Activated T-cell treated with anti-CD3 and anti-CD28 coated beads, Interleukin-2, amount 50 U/mL, for 72 hours (primary cell): ENCODE data around the gene POFUT1. TPM values are rescaled to one million over a fixed set of nuclear protein-coding genes. Genes with fewer than 3 reads are reported as not detected.

Experiments used
- ATAC-seq, 2 donors: fragments of 150-1000 bp; cut with Tn5 transposase; replicated peaks in 1 of 2; 2 replicates each; pipeline ENCODE4 v1.10.0; 2021; ENCODE audit warnings: moderate library complexity in 2 of 2, mild to moderate bottlenecking in 1 of 2
- DNase-seq, 2 donors: peaks; one replicate each; pipeline ENCODE4 v3.0.0; 2021 to 2022; ENCODE audit warnings: mixed read lengths in 1 of 2
- H3K27ac Mint-ChIP-seq: one replicate; pipeline ENCODE4 v1.8.0; 2022; ENCODE audit warnings: mild to moderate bottlenecking, moderate library complexity, mixed read lengths
- H3K27me3 Mint-ChIP-seq: one replicate; pipeline ENCODE4 v1.8.0; 2022; ENCODE audit warnings: low read depth, mixed read lengths
- H3K36me3 Mint-ChIP-seq, 2 donors: one replicate each; pipeline ENCODE4 v1.8.0; 2022; ENCODE audit warnings: mixed read lengths in 2 of 2, mild to moderate bottlenecking in 1 of 2; ENCODE audit not compliant: insufficient read depth in 2 of 2
- H3K4me1 Mint-ChIP-seq: one replicate; pipeline ENCODE4 v1.8.0; 2022; ENCODE audit warnings: low read depth, mixed read lengths
- H3K4me3 Mint-ChIP-seq, 2 donors: one replicate each; pipeline ENCODE4 v1.8.0; 2022; ENCODE audit warnings: mild to moderate bottlenecking in 2 of 2, mixed read lengths in 2 of 2, moderate library complexity in 2 of 2
- H3K9me3 Mint-ChIP-seq, 2 donors: one replicate each; pipeline ENCODE4 v1.8.0; 2022; ENCODE audit warnings: mixed read lengths in 2 of 2
- total RNA-seq, 2 donors: library from RNA; stranded (reverse); gene quantifications; one replicate each; pipeline ENCODE4 v1.2.3, GENCODE V29; 2022

POFUT1 gene
- total RNA-seq, 2 donors from 2014 or later: 59.7 to 63.2 TPM

DNA sequence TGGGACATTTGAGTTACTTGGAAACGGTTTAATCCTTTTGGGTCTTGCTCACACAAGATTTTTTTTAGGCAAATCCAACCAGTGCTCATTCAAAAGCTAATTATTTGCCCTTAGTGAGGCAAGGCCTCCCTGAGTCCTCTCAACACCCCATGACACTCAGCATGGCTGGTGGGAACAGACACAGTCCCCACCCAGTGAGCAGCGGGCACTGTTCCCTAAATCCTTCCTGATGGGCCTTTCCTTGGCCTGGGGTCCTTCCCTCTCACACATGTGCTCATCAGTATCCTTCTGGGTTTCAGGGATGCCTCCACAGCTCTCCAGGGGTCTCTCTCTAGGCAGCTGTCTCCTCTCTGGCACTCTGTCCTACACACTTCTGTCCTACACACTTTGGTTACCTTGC lies 28.2 kb upstream of the POFUT1 start:
- Mint-ChIP-seq H3K4me1 (peaks cover 4% of the 10 kb centered on the region), H3K4me3 (no peak overlapping the region), H3K27me3 (no peaks in the 10 kb centered on the region), H3K36me3 (no peaks in the 10 kb centered on the region), H3K27ac (no peak overlapping the region), H3K9me3 (no peaks in the 10 kb centered on the region)
- no peak for ATAC-seq
- no peak for DNase-seq

DNA sequence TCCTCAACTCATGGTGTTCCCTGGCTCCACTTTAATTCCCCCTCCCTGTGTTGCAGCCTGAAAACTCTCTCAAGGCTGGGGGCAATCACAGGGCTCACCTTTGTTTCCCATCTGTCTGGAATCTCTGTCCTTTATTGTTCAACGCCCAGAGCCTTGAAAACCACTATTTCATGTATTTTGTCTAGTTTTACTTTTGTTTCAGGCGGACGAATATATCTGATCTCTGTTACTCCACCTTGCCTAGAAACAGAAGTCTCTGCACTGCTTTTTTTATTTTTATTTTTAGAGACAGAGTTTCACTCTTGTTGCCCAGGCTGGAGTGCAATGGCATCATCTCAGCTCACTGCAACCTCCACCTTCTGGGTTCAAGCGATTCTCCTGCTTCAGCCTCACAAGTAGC lies 27.7 kb upstream of the POFUT1 start:
- no peak overlapping the region for H3K27ac Mint-ChIP-seq
- no peaks in the 10 kb centered on the region for H3K9me3 Mint-ChIP-seq
- H3K4me1 Mint-ChIP-seq: peaks cover 4% of the 10 kb centered on the region
- DNase-seq (no peak), ATAC-seq (no peak)
- no peaks in the 10 kb centered on the region for H3K27me3 Mint-ChIP-seq
- H3K4me3 Mint-ChIP-seq: no peak overlapping the region
- no peaks in the 10 kb centered on the region for H3K36me3 Mint-ChIP-seq

DNA sequence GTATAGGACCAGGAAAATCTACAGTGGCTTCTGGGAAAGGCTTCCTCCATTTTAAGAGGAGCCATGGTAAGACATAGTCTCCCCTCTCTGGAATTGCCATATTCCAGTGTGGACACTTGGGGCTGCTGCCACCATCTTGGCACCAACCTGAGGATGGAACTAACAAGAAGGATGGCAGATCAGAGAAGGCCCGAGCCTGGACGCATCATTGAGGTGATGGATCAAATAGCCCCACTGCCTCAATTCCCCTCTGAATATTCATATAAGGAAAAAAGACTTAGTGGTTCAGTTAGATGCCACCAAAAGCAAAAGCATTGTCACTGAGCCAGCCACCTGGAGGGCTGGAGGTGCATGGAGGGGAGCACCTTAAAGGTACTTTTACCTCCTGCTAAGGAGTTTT lies 26.1 kb upstream of the POFUT1 start:
- H3K4me3 Mint-ChIP-seq: no peak overlapping the region
- no peaks in the 10 kb centered on the region for H3K9me3 Mint-ChIP-seq
- ATAC-seq (no peak), DNase-seq (no peak)
- H3K36me3 Mint-ChIP-seq: no peaks in the 10 kb centered on the region
- peaks cover 4% of the 10 kb centered on the region for H3K4me1 Mint-ChIP-seq
- no peak overlapping the region for H3K27ac Mint-ChIP-seq
- no peaks in the 10 kb centered on the region for H3K27me3 Mint-ChIP-seq

DNA sequence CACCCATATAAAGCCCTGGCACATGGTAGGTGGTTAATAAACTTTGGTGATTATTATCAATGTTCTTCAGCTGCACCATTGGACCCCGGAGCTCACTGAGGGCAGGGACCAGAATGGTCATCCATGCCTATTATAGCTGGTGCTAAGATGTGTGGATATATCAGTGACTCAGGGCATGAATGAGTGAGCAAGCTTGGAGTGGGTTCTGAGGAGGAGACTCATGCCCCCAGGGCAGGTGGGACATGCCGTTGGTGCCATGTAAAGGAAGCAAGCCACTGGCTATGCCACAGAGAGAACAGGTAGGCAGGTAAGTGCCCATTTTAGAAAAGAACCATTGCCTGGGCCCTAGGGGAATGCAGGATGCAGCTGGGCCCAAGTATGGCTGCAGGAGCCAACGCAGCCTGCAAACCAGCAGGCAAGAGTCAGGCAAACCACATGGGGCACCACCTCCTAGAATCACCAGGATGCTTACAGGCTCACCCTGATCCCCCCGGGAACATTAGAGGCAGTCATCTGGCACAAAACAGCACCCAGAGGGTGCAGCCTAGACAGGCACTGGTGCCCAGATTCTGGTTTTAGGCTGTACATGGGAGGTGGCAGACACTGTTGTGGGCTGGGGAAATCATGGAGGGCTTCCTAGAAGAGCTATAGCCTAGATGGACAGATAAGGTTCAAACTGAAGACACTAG lies 23.6 kb upstream of the POFUT1 start:
- no peaks in the 10 kb centered on the region for H3K27me3 Mint-ChIP-seq
- ATAC-seq: peak; percentile 10 to 12
- no peaks in the 10 kb centered on the region for H3K9me3 Mint-ChIP-seq
- no peak overlapping the region for H3K4me3 Mint-ChIP-seq
- H3K36me3 Mint-ChIP-seq: no peaks in the 10 kb centered on the region
- no peak overlapping the region for H3K27ac Mint-ChIP-seq
- DNase-seq: no peak
- no peaks in the 10 kb centered on the region for H3K4me1 Mint-ChIP-seq

DNA sequence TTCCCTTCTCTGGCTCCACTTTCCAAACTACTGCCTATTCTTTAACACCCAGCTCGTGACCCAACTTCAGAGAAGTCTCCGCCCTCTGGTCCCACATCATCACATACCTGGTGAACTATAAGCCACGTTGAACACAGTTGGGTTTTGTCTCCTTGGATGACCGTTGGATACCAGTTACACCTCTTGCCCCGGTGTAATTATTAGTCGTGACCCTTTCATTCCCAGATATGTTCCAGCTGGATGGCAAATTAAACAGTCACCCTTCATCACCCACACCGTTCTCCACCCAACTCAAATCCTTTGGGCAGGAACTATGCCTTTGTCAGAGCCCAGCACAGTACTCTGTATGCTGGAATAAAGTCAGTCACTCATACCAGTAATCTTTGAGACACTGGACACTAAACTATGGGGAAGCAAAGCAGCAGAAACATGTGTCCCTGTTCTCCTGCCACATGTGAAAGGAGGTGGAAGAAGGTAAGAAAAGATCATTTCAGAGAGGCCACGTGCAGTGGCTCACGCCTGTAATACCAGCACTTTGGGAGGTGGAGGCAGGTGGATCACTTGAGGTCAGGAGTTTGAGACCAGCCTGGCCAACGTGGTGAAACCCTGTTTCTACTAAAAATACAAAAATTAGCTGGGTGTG lies 22.6 kb upstream of the POFUT1 start:
- H3K4me3 Mint-ChIP-seq: no peak overlapping the region
- peaks cover 6% of the 10 kb centered on the region for H3K4me1 Mint-ChIP-seq
- no peaks in the 10 kb centered on the region for H3K27me3 Mint-ChIP-seq
- no peaks in the 10 kb centered on the region for H3K9me3 Mint-ChIP-seq
- ATAC-seq: no peak
- H3K27ac Mint-ChIP-seq: peak overlapping the region; percentile 3
- DNase-seq: no peak
- no peaks in the 10 kb centered on the region for H3K36me3 Mint-ChIP-seq

DNA sequence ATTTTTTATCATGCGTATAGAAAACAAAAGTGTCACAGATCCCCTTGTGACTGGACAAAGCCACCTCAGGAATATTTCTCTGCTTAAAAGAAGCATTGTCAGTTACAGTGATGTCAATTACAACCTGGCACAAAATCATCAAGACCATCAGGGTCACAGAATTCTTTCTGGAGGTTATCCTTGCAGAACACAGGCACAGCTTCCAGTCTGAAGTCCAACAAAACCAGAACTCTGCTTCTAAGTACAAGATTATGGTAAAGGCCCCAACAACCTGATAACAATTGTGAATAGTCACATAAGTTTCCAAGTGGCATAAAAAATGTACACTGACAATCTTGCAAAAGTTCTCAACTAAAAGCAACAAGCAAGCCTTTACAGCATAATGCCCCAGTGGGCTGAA lies 21.2 kb upstream of the POFUT1 start:
- Mint-ChIP-seq H3K9me3 (no peaks in the 10 kb centered on the region), H3K36me3 (no peaks in the 10 kb centered on the region), H3K4me3 (no peak overlapping the region), H3K4me1 (peaks cover 18% of the 10 kb centered on the region), H3K27ac (no peak overlapping the region), H3K27me3 (no peaks in the 10 kb centered on the region)
- ATAC-seq (no peak), DNase-seq (no peak)

DNA sequence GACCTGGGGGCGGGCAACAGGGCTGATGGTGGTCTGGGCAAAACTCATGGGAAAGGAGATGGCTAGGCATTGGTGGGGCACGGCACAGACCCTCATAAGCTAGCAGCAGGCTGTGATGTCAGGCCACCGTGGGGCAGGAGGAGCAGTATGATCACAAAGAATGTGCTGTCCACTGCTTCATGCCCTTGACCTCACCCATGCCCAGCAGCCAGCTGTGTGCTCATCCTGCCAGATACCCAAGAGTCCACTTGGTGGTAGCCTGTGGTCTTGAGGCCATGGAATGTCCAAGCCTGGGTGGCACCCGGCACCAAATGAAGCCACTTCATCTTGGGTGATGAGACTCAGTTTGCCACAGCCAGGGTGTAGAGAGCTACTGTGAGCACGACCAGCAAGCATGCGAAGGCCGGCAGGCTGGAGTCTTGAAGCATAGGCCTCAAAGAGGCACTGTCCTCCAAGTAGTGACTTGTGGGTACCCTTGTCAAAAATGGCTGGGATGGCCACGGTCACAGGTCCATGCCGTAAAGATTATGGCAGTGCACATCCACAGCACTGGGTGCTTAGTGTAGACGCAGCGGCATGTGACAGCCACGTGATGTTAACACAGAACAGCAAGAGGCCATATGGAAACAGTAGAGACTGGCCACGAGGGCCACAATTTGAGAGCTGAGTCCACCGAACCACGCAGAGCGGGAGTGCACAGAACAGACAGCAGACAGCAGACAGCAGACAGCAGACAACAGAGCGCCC lies 19.1 kb upstream of the POFUT1 start:
- Mint-ChIP-seq H3K9me3 (no peaks in the 10 kb centered on the region), H3K36me3 (peaks cover 0 to under 1% of the 10 kb centered on the region in 2 donors), H3K4me1 (peaks cover 36% of the 10 kb centered on the region), H3K4me3 (peak overlapping the region; percentile 71 to 79), H3K27me3 (no peaks in the 10 kb centered on the region), H3K27ac (peak overlapping the region; percentile 6)
- no peak for DNase-seq
- ATAC-seq: no peak

DNA sequence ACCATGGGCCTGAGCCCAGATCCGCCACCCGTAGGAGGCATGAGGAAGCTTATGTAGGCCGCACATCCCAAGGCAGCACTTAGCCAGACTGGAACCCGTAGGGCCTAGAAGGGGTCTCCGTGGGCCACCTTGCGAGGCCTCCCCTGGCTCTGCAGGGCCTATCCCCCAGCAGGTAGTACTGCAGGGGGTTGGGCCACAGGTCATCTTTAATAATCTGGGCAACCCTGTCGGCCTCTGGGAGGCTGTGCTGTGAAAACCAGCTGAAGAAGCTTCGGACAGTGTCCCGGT lies 18.6 kb upstream of the POFUT1 start:
- Mint-ChIP-seq H3K27me3 (no peaks in the 10 kb centered on the region), H3K9me3 (no peaks in the 10 kb centered on the region), H3K36me3 (peaks cover 4 to 5% of the 10 kb centered on the region in 2 donors), H3K4me1 (peaks cover 42% of the 10 kb centered on the region), H3K4me3 (peak overlapping the region; percentile 76 to 79), H3K27ac (no peak overlapping the region)
- no peak for ATAC-seq
- no peak for DNase-seq

DNA sequence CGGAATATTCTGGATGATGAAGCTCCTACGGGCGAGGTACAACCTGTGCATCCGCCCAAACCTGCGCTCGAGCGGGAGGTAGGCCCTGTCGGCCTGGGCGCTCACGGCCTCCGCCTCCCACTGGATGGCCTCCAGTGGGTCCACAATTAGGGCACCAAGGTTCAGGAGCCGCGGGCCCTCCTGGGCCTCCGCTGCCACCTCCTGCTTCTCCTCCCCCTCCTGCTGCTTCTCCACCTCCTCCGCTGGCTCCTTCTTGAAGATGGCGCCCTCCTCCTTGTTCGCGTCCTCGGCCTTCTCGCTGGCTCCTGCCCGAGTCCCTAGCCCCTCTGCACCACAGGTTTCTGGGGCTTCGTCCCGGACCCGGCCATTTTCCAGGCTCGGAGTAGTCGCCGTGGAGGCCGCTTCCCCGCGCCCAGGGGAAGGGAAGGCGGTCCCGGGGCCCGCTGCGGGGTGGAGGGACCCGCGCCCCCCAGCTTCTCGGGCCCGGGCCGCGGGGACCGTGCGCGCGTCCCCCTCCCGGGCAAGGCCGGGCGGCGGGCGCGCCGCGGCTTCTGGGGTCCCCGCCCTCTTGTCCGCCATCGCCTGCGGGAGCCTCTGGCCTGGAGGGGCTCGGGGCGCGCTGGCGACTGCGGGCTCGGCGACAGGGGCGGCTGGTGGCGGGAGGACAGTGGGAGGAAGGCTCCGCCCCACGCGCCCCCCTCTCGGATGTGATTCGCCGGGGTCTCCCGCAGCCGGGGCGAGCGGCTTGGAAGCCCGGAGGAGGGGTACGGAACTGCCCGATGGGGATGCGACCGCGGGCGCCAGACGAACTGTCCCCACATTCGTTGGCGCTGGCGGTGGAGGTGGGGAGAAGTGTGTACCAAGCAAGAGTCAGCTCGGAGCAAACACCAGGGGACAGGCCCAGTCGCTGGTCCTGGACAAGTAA lies 17.7 kb upstream of the POFUT1 start:
- peaks cover 4 to 10% of the 10 kb centered on the region in 2 donors for H3K36me3 Mint-ChIP-seq
- H3K9me3 Mint-ChIP-seq: no peaks in the 10 kb centered on the region
- peaks cover 49% of the 10 kb centered on the region for H3K4me1 Mint-ChIP-seq
- H3K27me3 Mint-ChIP-seq: no peaks in the 10 kb centered on the region
- DNase-seq (peak; percentile 49 to 59), ATAC-seq (peak; percentile 56)
- H3K4me3 Mint-ChIP-seq: peak overlapping the region; percentile 79 to 81
- peak overlapping the region; percentile 91 for H3K27ac Mint-ChIP-seq

DNA sequence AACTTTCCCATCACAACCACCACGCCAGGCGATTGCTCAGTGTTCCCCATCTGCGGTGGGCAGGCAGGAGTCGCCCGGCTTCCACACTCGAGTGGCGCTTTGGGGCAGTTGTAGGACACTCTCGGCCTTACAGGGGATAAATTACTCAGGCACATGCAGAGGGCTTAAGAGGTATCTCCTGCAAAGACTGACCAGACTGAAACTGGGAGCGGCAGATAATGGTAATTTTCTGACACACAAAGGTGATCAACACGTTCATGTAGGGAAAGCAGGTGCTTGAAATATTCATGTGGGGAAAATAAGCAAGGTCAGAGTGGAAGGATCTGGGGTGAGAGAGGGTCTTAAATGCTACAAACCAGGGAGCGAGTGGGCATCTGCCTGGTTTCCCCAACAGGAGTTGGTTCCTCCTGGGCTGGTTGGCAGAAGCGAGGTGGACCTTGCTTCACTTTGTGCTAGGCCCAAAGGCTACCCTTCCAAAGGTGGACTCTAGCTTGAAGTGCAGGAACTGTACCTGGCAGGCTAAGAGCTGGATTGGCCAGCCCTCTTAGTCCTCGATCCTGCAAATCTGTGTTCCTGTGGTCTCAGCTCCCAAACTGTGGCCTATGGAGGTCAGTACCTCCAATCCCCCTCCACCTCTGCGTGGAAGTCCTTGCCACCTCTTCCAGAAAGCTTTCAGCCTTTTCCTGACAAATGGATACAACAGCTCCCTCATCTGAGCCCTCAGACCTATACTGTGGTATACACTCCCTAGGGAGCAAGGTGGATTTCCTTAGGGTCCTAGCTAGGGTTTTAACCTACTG lies 16.9 kb upstream of the POFUT1 start:
- H3K4me3 Mint-ChIP-seq: peak overlapping the region; percentile 78 to 81
- no peak for DNase-seq
- peak overlapping the region; percentile 91 for H3K27ac Mint-ChIP-seq
- H3K27me3 Mint-ChIP-seq: no peaks in the 10 kb centered on the region
- H3K36me3 Mint-ChIP-seq: peaks cover 11 to 16% of the 10 kb centered on the region in 2 donors
- no peak for ATAC-seq
- no peaks in the 10 kb centered on the region for H3K9me3 Mint-ChIP-seq
- H3K4me1 Mint-ChIP-seq: peaks cover 58% of the 10 kb centered on the region

DNA sequence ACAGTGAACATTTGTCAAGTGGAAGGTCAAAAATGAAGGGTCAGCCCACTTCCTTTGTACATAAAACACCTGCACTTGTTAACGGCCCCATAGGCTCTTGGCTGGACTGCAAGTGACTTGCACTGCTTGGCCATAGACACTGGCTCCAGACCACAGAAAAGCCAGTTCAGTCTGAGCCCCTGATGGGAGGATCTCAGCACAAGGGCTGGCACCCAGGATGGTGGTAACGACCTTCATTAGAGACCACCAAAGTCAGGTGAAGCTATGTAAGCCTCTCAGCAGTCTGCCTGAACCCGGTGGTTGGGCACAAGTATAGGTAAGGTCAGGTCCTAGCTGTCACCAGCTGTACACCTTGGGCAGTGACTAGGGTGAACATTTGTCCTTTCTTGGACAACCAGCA lies 16.3 kb upstream of the POFUT1 start:
- Mint-ChIP-seq H3K9me3 (no peaks in the 10 kb centered on the region), H3K27ac (peak overlapping the region; percentile 80), H3K4me1 (peaks cover 64% of the 10 kb centered on the region), H3K27me3 (no peaks in the 10 kb centered on the region), H3K36me3 (peaks cover 14 to 22% of the 10 kb centered on the region in 2 donors), H3K4me3 (peak overlapping the region; percentile 78 to 81)
- DNase-seq (no peak), ATAC-seq (no peak)

DNA sequence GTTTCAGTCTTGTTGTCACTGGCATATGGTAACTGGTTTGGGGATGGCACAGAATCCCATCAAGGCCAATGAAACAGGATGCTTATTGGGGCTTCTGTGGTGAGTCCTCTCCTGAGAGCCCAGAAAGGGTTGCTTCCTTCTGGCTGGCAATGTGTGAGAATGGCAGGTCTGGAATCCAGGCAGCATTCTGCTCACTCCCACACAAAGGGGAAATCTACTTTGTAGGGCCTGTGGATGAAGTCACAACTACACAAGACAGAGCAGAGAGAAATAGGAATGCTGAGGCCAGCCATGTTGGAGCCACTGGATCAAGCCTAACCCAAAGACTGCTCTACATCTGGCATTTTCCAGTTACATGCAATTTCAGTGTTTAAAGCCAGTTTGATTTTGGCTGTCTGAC lies 15.8 kb upstream of the POFUT1 start:
- peaks cover 14 to 23% of the 10 kb centered on the region in 2 donors for H3K36me3 Mint-ChIP-seq
- DNase-seq (no peak), ATAC-seq (no peak)
- no peaks in the 10 kb centered on the region for H3K27me3 Mint-ChIP-seq
- H3K4me3 Mint-ChIP-seq: no peak overlapping the region
- H3K27ac Mint-ChIP-seq: peak overlapping the region; percentile 80
- peaks cover 66% of the 10 kb centered on the region for H3K4me1 Mint-ChIP-seq
- no peaks in the 10 kb centered on the region for H3K9me3 Mint-ChIP-seq
